ENCODE data around the gene OR8J1.

OR8J1 gene

GRCh38 chr11:56353991-56354390 lies at the start of gene OR8J1:
TSS of gene OR8J1 (plus strand) at chr11:56354291. CDS start at chr11:56360247, 5,956 bp downstream.
- Histone ChIP-seq H3K9me3 (ENCODE audit: severe bottlenecking) (no peaks in the 10 kb centered on the region), H3K4me3 (ENCODE audit: low read depth, low read length) (no peak within 1 kb of the TSS), H3K27ac (no peak within 1 kb of the TSS), H3K36me3 (no peaks in the 10 kb centered on the region), H3K27me3 (ENCODE audit: insufficient read depth, low read depth, severe bottlenecking) (peaks cover 22% of the 10 kb centered on the region)
- no peak for DNase-seq
- TF ChIP-seq CTCF (IDR thresholded peaks at IDR 0.05; ENCODE audit: low read depth, low read length): no peak

GRCh38 chr11:56307836-56308235 lies 46.3 kb upstream of the OR8J1 start:
- Histone ChIP-seq H3K9me3 (ENCODE audit: severe bottlenecking) (no peaks in the 10 kb centered on the region), H3K4me3 (ENCODE audit: low read depth, low read length) (no peak overlapping the region), H3K36me3 (no peaks in the 10 kb centered on the region), H3K27ac (no peak overlapping the region), H3K27me3 (ENCODE audit: insufficient read depth, low read depth, severe bottlenecking) (peaks cover 14% of the 10 kb centered on the region)
- no peak for DNase-seq
- TF ChIP-seq CTCF (IDR thresholded peaks at IDR 0.05; ENCODE audit: low read depth, low read length): no peak

GRCh38 chr11:56314844-56315243 lies 39.2 kb upstream of the OR8J1 start, which contains the start of gene OR8K3:
TSS of gene OR8K3 (plus strand) at chr11:56315144. CDS start at chr11:56318307, 3,163 bp downstream.
- no peaks in the 10 kb centered on the region for H3K9me3 ChIP-seq (ENCODE audit: severe bottlenecking)
- no peaks in the 10 kb centered on the region for H3K36me3 ChIP-seq
- no peak for TF ChIP-seq CTCF (IDR thresholded peaks at IDR 0.05; ENCODE audit: low read depth, low read length)
- DNase-seq: no peak
- no peak within 1 kb of the TSS for H3K27ac ChIP-seq
- H3K4me3 ChIP-seq (ENCODE audit: low read depth, low read length): no peak within 1 kb of the TSS
- peaks cover 26% of the 10 kb centered on the region for H3K27me3 ChIP-seq (ENCODE audit: insufficient read depth, low read depth, severe bottlenecking)

- no peak for TF ChIP-seq CTCF (IDR thresholded peaks at IDR 0.05; ENCODE audit: low read depth, low read length)
- peaks cover 32% of the 10 kb centered on the region for H3K27me3 ChIP-seq (ENCODE audit: insufficient read depth, low read depth, severe bottlenecking)
- H3K36me3 ChIP-seq: no peaks in the 10 kb centered on the region
- no peak for DNase-seq
- no peak overlapping the region for H3K4me3 ChIP-seq (ENCODE audit: low read depth, low read length)
- H3K27ac ChIP-seq: no peak overlapping the region
- H3K9me3 ChIP-seq (ENCODE audit: severe bottlenecking): no peaks in the 10 kb centered on the region
Measured at GRCh38 chr11:56331861-56332491, 22.1 kb upstream of the OR8J1 start.

- no peaks in the 10 kb centered on the region for H3K9me3 ChIP-seq (ENCODE audit: severe bottlenecking)
- no peak for DNase-seq
- peaks cover 28% of the 10 kb centered on the region for H3K27me3 ChIP-seq (ENCODE audit: insufficient read depth, low read depth, severe bottlenecking)
- H3K36me3 ChIP-seq: no peaks in the 10 kb centered on the region
- H3K4me3 ChIP-seq (ENCODE audit: low read depth, low read length): no peak overlapping the region
- no peak for TF ChIP-seq CTCF (IDR thresholded peaks at IDR 0.05; ENCODE audit: low read depth, low read length)
- no peak overlapping the region for H3K27ac ChIP-seq
Measured at GRCh38 chr11:56333156-56333555, 20.9 kb upstream of the OR8J1 start.

GRCh38 chr11:56340289-56340688 lies 13.8 kb upstream of the OR8J1 start:
- H3K27me3 ChIP-seq (ENCODE audit: insufficient read depth, low read depth, severe bottlenecking): no peaks in the 10 kb centered on the region
- H3K4me3 ChIP-seq (ENCODE audit: low read depth, low read length): no peak overlapping the region
- TF ChIP-seq CTCF (IDR thresholded peaks at IDR 0.05; ENCODE audit: low read depth, low read length): no peak
- no peak overlapping the region for H3K27ac ChIP-seq
- H3K9me3 ChIP-seq (ENCODE audit: severe bottlenecking): no peaks in the 10 kb centered on the region
- no peaks in the 10 kb centered on the region for H3K36me3 ChIP-seq
- DNase-seq: no peak

All from WERI-Rb-1 (cell line).